Measurements from ENCODE around the gene MYLK. TPM values are rescaled to one million over a fixed set of nuclear protein-coding genes. Genes with fewer than 3 reads are reported as not detected.

MYLK gene
- total and polyA plus RNA-seq, 3 experiments from 2014 or later, result 0.09 to 0.10 TPM; not detected in 1

DNA sequence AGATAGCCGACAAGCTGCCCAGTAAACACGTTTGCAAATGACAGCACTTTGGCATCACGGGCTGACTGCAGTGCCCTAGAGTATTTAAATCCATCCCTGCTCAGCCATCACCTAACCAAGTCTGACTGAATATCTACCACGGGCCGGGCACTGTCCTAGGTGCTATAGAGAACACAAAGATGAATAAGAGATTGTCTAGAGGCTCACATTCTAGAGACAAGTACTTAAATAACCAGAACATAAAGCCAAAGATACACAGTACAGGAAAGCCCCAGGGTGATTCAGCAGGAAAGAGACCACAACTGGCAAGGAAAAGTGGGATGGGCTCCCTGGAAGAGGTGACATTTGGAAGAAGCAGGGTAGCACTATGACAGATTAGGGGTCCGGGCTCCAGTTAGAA is 103.5 kb downstream of the MYLK start:
- Histone ChIP-seq H3K27ac (ENCODE audit: low read depth, low read length) (no peak overlapping the region), H3K4me3 (ENCODE audit: low read length) (no peak overlapping the region), H3K9me3 (ENCODE audit: low read length) (no peaks in the 10 kb centered on the region), H3K36me3 (ENCODE audit: insufficient read depth, low read length) (no peaks in the 10 kb centered on the region), H3K27me3 (ENCODE audit: insufficient read depth, low read length, poor library complexity, severe bottlenecking) (no peaks in the 10 kb centered on the region), H3K4me1 (ENCODE audit: insufficient read depth, low read length) (no peaks in the 10 kb centered on the region)
- DNase-seq, result no peak
- Mint-ChIP-seq H3K4me3 (no peak overlapping the region), H3K36me3 (no peaks in the 10 kb centered on the region), H3K4me1 (no peaks in the 10 kb centered on the region), H3K27ac (no peak overlapping the region), H3K27me3 (peaks cover 0 to 25% of the 10 kb centered on the region in 2 donors), H3K9me3 (no peaks in the 10 kb centered on the region)
- POLR2A ChIA-PET, result no interaction called here
- CTCF ChIA-PET, result no interaction called here

DNA sequence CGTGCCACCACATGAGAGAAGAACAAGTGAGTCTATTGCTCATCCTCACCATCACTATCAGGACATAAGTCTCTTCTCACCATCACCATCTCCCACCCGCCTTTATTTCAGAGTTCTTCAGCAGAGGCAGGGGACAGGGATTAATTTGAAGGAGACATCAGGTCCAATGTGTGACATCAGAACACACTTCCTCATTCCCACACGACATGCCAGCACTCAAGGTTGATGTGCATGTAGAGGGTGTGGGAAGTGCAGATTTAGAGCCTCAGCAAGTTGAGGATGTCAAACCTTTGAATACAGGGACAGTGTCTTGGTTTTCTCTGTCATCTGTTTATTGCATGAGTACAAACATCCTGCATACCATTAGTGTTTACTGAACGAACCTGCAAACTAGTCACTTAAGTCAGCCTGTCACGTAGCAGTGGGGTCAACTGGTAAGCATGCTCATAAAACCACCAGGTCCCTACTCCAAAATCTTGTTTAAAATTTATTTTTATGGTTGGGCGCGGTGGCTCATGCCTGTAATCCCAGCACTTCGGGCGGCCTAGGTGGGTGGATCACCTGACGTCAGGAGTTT is 104.4 kb downstream of the MYLK start:
- Histone ChIP-seq H3K27me3 (ENCODE audit: insufficient read depth, low read length, poor library complexity, severe bottlenecking) (no peaks in the 10 kb centered on the region), H3K27ac (ENCODE audit: low read depth, low read length) (no peak overlapping the region), H3K4me3 (ENCODE audit: low read length) (no peak overlapping the region), H3K36me3 (ENCODE audit: insufficient read depth, low read length) (no peaks in the 10 kb centered on the region), H3K4me1 (ENCODE audit: insufficient read depth, low read length) (no peaks in the 10 kb centered on the region), H3K9me3 (ENCODE audit: low read length) (no peaks in the 10 kb centered on the region)
- POLR2A ChIA-PET, result no interaction called here
- no peaks in the 10 kb centered on the region for H3K9me3 Mint-ChIP-seq
- H3K4me1 Mint-ChIP-seq, result no peaks in the 10 kb centered on the region
- H3K27me3 Mint-ChIP-seq, result peaks cover 0 to 30% of the 10 kb centered on the region in 2 donors
- no peak overlapping the region for H3K27ac Mint-ChIP-seq
- no peaks in the 10 kb centered on the region for H3K36me3 Mint-ChIP-seq
- no peak for DNase-seq
- CTCF ChIA-PET, result no interaction called here
- H3K4me3 Mint-ChIP-seq, result no peak overlapping the region

DNA sequence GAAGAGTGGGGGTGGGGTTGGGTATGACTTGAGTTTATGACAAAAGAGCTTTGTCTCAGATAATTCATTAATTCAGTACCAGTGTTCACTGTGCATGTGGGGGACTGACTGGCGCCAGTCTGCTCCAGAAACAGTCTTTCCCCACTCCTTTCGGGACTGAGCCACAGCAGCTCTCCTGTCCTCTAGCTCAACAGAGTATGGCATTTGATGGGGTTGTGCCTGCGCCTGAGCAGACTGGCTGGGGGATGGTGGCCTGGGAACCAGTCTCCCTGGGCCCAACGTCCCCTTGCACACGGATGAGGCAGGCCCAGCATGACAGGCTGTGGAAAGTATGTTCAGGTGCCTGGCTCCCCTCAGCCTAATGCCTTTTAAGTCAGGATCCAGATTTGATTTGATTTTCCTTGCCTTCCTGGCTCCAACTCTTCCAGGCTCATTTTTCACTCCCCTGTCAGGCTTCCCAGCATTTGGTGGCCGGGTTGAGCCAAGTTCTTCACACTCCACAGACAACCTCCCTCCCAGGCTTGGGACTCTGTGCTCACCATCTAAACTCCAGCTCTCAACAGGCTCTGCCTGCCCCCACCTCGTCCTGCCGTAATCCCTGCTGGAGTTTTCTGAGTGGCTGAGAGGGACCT is 105.0 kb downstream of the MYLK start:
- Mint-ChIP-seq H3K36me3 (no peaks in the 10 kb centered on the region), H3K4me3 (no peak overlapping the region), H3K4me1 (no peaks in the 10 kb centered on the region), H3K27me3 (peaks cover 0 to 33% of the 10 kb centered on the region in 2 donors), H3K9me3 (no peaks in the 10 kb centered on the region), H3K27ac (no peak overlapping the region)
- H3K27ac ChIP-seq (ENCODE audit: low read depth, low read length), result no peak overlapping the region
- H3K36me3 ChIP-seq (ENCODE audit: insufficient read depth, low read length), result no peaks in the 10 kb centered on the region
- DNase-seq, result no peak
- no peak overlapping the region for H3K4me3 ChIP-seq (ENCODE audit: low read length)
- H3K9me3 ChIP-seq (ENCODE audit: low read length), result no peaks in the 10 kb centered on the region
- H3K27me3 ChIP-seq (ENCODE audit: insufficient read depth, low read length, poor library complexity, severe bottlenecking), result no peaks in the 10 kb centered on the region
- ChIA-PET CTCF (no interaction called here), POLR2A (no interaction called here)
- H3K4me1 ChIP-seq (ENCODE audit: insufficient read depth, low read length), result no peaks in the 10 kb centered on the region

DNA sequence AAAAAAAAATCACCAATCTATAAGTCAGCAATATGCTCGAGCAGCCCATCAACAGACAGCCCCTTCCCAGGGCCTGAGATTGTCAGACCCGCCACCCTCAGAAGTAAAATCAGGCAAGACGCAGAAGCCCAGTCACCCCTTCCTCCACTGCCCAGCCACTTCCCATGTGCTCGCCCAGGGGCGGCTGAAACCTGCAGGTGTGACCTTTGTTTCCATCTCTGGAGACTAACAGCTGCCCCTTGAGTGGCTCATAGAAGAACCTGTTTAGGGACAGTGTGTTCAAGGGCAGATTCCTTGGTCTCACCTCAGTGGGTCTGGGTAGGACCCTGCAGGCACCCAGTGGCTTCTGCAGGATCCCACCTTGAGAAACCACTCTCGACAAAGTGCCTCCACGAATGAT is 105.6 kb downstream of the MYLK start:
- no peaks in the 10 kb centered on the region for H3K4me1 Mint-ChIP-seq
- CTCF ChIA-PET, result no interaction called here
- no peak for DNase-seq
- POLR2A ChIA-PET, result no interaction called here
- no peaks in the 10 kb centered on the region for H3K36me3 ChIP-seq (ENCODE audit: insufficient read depth, low read length)
- H3K4me1 ChIP-seq (ENCODE audit: insufficient read depth, low read length), result no peaks in the 10 kb centered on the region
- no peak overlapping the region for H3K27ac ChIP-seq (ENCODE audit: low read depth, low read length)
- H3K9me3 ChIP-seq (ENCODE audit: low read length), result no peaks in the 10 kb centered on the region
- no peaks in the 10 kb centered on the region for H3K27me3 ChIP-seq (ENCODE audit: insufficient read depth, low read length, poor library complexity, severe bottlenecking)
- no peak overlapping the region for H3K27ac Mint-ChIP-seq
- peaks cover 5 to 33% of the 10 kb centered on the region in 2 donors for H3K27me3 Mint-ChIP-seq
- H3K9me3 Mint-ChIP-seq, result no peaks in the 10 kb centered on the region
- no peaks in the 10 kb centered on the region for H3K36me3 Mint-ChIP-seq
- no peak overlapping the region for H3K4me3 ChIP-seq (ENCODE audit: low read length)
- H3K4me3 Mint-ChIP-seq, result no peak overlapping the region

DNA sequence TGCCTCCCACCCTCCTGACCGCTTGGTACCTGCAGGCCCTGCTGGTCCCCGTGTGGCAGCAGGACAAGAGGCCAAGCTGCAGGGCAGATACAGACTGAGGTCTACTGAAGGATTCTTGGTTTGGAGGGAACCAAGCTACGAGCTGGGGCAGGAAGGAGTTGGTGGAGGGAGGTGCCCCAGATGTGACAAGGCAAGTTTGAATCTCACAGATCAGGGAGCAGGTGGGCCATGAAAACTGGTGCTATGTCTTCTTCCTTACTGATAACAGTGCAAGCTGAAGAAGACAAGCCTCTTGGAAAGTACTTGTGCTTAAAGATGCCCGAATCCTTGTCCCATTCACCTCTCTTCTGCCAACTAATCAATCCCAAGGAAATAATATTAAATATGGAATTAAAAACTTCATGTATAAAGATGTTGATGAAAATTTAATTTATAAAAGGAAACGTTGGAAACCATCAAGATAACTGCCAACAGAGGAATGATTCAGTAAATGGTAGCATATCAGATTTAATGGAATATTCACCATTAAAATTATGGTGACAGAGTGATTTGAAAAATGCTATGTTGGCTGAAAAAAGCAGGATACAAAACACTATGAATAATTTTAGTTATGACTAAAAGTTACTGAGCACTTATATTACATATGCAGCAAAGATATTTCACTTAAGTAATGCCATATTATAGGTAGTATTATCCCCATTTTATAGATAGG is 107.9 kb downstream of the MYLK start:
- Histone ChIP-seq H3K36me3 (ENCODE audit: insufficient read depth, low read length) (no peaks in the 10 kb centered on the region), H3K4me1 (ENCODE audit: insufficient read depth, low read length) (no peaks in the 10 kb centered on the region), H3K4me3 (ENCODE audit: low read length) (no peak overlapping the region), H3K27ac (ENCODE audit: low read depth, low read length) (no peak overlapping the region), H3K9me3 (ENCODE audit: low read length) (no peaks in the 10 kb centered on the region), H3K27me3 (ENCODE audit: insufficient read depth, low read length, poor library complexity, severe bottlenecking) (no peaks in the 10 kb centered on the region)
- H3K4me3 Mint-ChIP-seq, result no peak overlapping the region
- CTCF ChIA-PET, result no interaction called here
- no peaks in the 10 kb centered on the region for H3K9me3 Mint-ChIP-seq
- POLR2A ChIA-PET, result no interaction called here
- H3K27me3 Mint-ChIP-seq, result peaks cover 6 to 33% of the 10 kb centered on the region in 2 donors
- no peak overlapping the region for H3K27ac Mint-ChIP-seq
- no peaks in the 10 kb centered on the region for H3K4me1 Mint-ChIP-seq
- H3K36me3 Mint-ChIP-seq, result no peaks in the 10 kb centered on the region
- no peak for DNase-seq

DNA sequence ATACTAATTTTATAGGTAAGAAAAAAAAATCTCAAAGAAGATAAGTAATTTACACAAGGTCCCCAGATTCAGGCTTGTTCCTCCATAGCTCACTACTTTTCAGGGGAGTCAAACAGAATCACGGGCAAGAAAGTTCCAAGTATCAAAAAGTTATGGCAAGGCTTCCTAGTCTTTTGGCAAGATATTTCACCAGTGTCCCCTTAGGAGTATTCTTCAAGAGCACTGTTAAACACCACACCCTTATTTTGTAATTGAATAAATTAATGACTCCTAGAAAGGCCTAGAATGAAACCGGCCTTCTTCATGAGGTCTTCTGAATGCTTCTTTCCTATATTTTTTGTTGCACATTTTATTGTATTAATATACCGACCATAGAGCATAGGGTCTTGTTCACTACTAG is 109.7 kb downstream of the MYLK start:
- H3K4me1 ChIP-seq (ENCODE audit: insufficient read depth, low read length), result no peaks in the 10 kb centered on the region
- H3K4me3 ChIP-seq (ENCODE audit: low read length), result no peak overlapping the region
- no peaks in the 10 kb centered on the region for H3K36me3 ChIP-seq (ENCODE audit: insufficient read depth, low read length)
- peaks cover 11 to 34% of the 10 kb centered on the region in 2 donors for H3K27me3 Mint-ChIP-seq
- H3K9me3 ChIP-seq (ENCODE audit: low read length), result no peaks in the 10 kb centered on the region
- POLR2A ChIA-PET, result no interaction called here
- DNase-seq, result no peak
- no peak overlapping the region for H3K27ac ChIP-seq (ENCODE audit: low read depth, low read length)
- H3K27me3 ChIP-seq (ENCODE audit: insufficient read depth, low read length, poor library complexity, severe bottlenecking), result no peaks in the 10 kb centered on the region
- no peak overlapping the region for H3K27ac Mint-ChIP-seq
- CTCF ChIA-PET, result no interaction called here
- no peak overlapping the region for H3K4me3 Mint-ChIP-seq
- H3K4me1 Mint-ChIP-seq, result no peaks in the 10 kb centered on the region
- no peaks in the 10 kb centered on the region for H3K9me3 Mint-ChIP-seq
- H3K36me3 Mint-ChIP-seq, result no peaks in the 10 kb centered on the region

DNA sequence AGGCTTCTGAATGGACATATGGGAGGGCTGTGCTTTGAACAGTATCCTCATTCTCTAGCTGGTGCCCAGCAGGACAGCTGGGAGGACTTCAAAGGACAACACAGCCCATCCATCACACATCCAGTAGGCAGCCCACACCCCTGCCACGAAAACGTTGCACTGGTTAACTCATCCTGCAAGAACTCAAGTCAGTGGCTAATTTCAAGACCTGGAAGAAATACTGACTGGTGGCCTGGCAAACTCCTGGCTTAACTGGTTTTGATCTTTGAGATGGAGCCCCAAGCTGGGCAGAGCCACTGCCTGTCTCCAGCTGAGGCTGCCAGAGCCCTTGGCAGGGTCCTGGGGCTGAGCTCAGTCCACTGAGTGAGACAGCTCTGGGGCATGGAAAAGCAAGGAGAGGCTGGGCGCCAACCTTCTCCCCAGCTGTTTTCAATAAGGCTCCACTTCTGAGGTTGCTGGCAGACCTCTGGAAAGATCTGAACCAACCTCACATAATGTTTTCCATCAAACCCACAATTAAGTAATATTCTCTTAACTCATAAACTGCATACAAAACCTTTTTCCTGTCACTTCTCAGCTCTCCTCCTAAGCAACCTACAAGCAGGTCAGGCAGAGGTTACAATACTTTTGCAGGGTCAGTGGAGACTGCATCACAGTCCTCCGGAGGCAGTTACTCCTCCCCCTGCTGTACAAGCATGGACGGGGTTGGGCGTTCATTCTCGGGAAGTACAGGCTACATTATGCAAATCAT is 110.3 kb downstream of the MYLK start:
- no peaks in the 10 kb centered on the region for H3K27me3 ChIP-seq (ENCODE audit: insufficient read depth, low read length, poor library complexity, severe bottlenecking)
- H3K27me3 Mint-ChIP-seq, result peaks cover 11 to 29% of the 10 kb centered on the region in 2 donors
- ChIA-PET POLR2A (no interaction called here), CTCF (no interaction called here)
- no peak overlapping the region for H3K4me3 ChIP-seq (ENCODE audit: low read length)
- H3K9me3 Mint-ChIP-seq, result no peaks in the 10 kb centered on the region
- no peaks in the 10 kb centered on the region for H3K9me3 ChIP-seq (ENCODE audit: low read length)
- H3K36me3 Mint-ChIP-seq, result no peaks in the 10 kb centered on the region
- H3K27ac Mint-ChIP-seq, result no peak overlapping the region
- no peak overlapping the region for H3K27ac ChIP-seq (ENCODE audit: low read depth, low read length)
- no peak for DNase-seq
- H3K36me3 ChIP-seq (ENCODE audit: insufficient read depth, low read length), result no peaks in the 10 kb centered on the region
- no peaks in the 10 kb centered on the region for H3K4me1 ChIP-seq (ENCODE audit: insufficient read depth, low read length)
- H3K4me3 Mint-ChIP-seq, result no peak overlapping the region
- H3K4me1 Mint-ChIP-seq, result no peaks in the 10 kb centered on the region

DNA sequence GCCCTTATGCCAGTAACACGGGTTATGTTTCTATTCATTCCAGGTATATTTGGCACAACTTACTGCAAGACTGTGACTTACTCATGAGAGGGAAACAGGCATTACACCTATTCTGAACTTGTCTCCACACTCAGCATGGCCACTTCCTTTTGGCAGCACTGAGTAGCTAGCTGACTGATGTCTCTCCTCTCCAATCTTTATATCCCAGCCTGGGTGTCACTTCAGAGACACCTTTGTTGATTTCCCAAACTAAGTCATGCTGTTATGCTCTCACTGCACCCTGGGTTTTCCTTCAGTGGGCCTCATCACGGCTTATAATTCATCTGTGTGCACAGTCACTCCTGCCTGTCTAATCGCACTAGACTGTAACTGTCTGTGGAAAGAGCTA is 114.8 kb downstream of the MYLK start:
- H3K27me3 ChIP-seq (ENCODE audit: insufficient read depth, low read length, poor library complexity, severe bottlenecking), result no peaks in the 10 kb centered on the region
- DNase-seq, result no peak
- no peak overlapping the region for H3K27ac ChIP-seq (ENCODE audit: low read depth, low read length)
- H3K4me1 ChIP-seq (ENCODE audit: insufficient read depth, low read length), result no peaks in the 10 kb centered on the region
- ChIA-PET POLR2A (no interaction called here), CTCF (no interaction called here)
- H3K9me3 ChIP-seq (ENCODE audit: low read length), result no peaks in the 10 kb centered on the region
- H3K4me3 ChIP-seq (ENCODE audit: low read length), result no peak overlapping the region
- Mint-ChIP-seq H3K9me3 (peaks cover 0 to 2% (median 0%) of the 10 kb centered on the region in 5 donors), H3K27ac (no peak overlapping the region), H3K4me3 (no peak overlapping the region), H3K4me1 (no peaks in the 10 kb centered on the region), H3K27me3 (peaks cover 17 to 23% of the 10 kb centered on the region in 2 donors), H3K36me3 (no peaks in the 10 kb centered on the region)
- H3K36me3 ChIP-seq (ENCODE audit: insufficient read depth, low read length), result no peaks in the 10 kb centered on the region
